ENCODE results near the gene DCAF10. TPM values are rescaled to one million over a fixed set of nuclear protein-coding genes. Genes with fewer than 3 reads are reported as not detected.

The DCAF10 gene
- total and polyA plus RNA-seq, 2 of the 13 experiments (the other 11 are each of a cell fraction or from before 2014, with no cell fraction given) = 9.2 to 20.3 TPM

- TF ChIP-seq ZFP91 (CRISPR knock-in tag; IDR thresholded peaks at IDR 0.05; ENCODE audit: borderline replicate concordance) = peak; percentile 96
- no peak; the same call in 1 of the 2 replicates for TF ChIP-seq ELF4 (CRISPR knock-in tag; IDR thresholded peaks at IDR 0.05; ENCODE audit: borderline replicate concordance)
- TF ChIP-seq JUNB (CRISPR knock-in tag; IDR thresholded peaks at IDR 0.05; ENCODE audit: borderline replicate concordance) = no peak
- no peak; the same call in 1 of the 2 replicates for TF ChIP-seq ZNF576 (CRISPR knock-in tag; IDR thresholded peaks at IDR 0.05)
- TF ChIP-seq NFKB2 (CRISPR knock-in tag; IDR thresholded peaks at IDR 0.05; ENCODE audit: borderline replicate concordance) = peak; percentile 49; the same call in 1 of the 2 replicates
- no peak for TF ChIP-seq CREB3 (CRISPR knock-in tag; IDR thresholded peaks at IDR 0.05)
- TF ChIP-seq ZNF841 (CRISPR knock-in tag; IDR thresholded peaks at IDR 0.05; ENCODE audit: borderline replicate concordance) = no peak
- TF ChIP-seq, protein P1, sequence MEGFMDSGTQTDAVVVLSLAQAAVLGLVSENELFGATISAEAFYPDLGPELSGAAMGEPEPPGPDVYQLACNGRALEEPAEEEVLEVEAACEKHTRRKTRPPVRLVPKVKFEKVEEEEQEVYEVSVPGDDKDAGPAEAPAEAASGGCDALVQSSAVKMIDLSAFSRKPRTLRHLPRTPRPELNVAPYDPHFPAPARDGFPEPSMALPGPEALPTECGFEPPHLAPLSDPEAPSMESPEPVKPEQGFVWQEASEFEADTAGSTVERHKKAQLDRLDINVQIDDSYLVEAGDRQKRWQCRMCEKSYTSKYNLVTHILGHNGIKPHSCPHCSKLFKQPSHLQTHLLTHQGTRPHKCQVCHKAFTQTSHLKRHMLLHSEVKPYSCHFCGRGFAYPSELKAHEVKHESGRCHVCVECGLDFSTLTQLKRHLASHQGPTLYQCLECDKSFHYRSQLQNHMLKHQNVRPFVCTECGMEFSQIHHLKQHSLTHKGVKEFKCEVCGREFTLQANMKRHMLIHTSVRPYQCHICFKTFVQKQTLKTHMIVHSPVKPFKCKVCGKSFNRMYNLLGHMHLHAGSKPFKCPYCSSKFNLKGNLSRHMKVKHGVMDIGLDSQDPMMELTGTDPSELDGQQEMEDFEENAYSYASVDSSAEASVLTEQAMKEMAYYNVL (CRISPR knock-in tag; IDR thresholded peaks at IDR 0.05; ENCODE audit: borderline replicate concordance) = no peak; the same call in 1 of the 2 replicates
- no peak for TF ChIP-seq HIVEP1 (CRISPR knock-in tag; IDR thresholded peaks at IDR 0.05)
- no peak for TF ChIP-seq MEF2D (CRISPR knock-in tag; IDR thresholded peaks at IDR 0.05)
- TF ChIP-seq, protein P2, sequence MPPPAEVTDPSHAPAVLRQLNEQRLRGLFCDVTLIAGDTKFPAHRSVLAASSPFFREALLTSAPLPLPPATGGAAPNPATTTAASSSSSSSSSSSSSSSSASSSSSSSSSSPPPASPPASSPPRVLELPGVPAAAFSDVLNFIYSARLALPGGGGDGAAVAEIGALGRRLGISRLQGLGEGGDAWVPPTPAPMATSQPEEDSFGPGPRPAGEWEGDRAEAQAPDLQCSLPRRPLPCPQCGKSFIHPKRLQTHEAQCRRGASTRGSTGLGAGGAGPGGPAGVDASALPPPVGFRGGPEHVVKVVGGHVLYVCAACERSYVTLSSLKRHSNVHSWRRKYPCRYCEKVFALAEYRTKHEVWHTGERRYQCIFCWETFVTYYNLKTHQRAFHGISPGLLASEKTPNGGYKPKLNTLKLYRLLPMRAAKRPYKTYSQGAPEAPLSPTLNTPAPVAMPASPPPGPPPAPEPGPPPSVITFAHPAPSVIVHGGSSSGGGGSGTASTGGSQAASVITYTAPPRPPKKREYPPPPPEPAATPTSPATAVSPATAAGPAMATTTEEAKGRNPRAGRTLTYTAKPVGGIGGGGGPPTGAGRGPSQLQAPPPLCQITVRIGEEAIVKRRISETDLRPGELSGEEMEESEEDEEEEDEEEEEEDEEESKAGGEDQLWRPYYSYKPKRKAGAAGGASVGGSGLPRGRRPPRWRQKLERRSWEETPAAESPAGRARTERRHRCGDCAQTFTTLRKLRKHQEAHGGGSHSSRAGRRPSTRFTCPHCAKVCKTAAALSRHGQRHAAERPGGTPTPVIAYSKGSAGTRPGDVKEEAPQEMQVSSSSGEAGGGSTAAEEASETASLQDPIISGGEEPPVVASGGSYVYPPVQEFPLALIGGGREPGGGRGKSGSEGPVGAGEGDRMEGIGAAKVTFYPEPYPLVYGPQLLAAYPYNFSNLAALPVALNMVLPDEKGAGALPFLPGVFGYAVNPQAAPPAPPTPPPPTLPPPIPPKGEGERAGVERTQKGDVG (CRISPR knock-in tag; IDR thresholded peaks at IDR 0.05; ENCODE audit: borderline replicate concordance) = no peak
- TF ChIP-seq ZNF501 (CRISPR knock-in tag; IDR thresholded peaks at IDR 0.05) = peak; percentile 98; the same call in 1 of the 2 replicates
- peak; percentile 96; the same call in 1 of the 2 replicates for TF ChIP-seq ZNF788 (CRISPR knock-in tag; IDR thresholded peaks at IDR 0.05; ENCODE audit: borderline replicate concordance)
- no peak for TF ChIP-seq KLF9 (CRISPR knock-in tag; IDR thresholded peaks at IDR 0.05; ENCODE audit: low read depth)
- TF ChIP-seq KDM3A (CRISPR knock-in tag; IDR thresholded peaks at IDR 0.05; ENCODE audit: low read depth) = peak; percentile 85; the same call in 1 of the 2 replicates
- 0 out of 2 replicates have a peak, but pooled peaks have one; percentile 69 for TF ChIP-seq ZBTB8A (CRISPR knock-in tag; IDR thresholded peaks at IDR 0.05; ENCODE audit: borderline replicate concordance, low read depth)
- no peak for TF ChIP-seq NFE2 (CRISPR knock-in tag; IDR thresholded peaks at IDR 0.05)
- TF ChIP-seq NR2C2 (CRISPR knock-in tag; IDR thresholded peaks at IDR 0.05; ENCODE audit: borderline replicate concordance) = peak; percentile 93
- TF ChIP-seq FLYWCH1 (CRISPR knock-in tag; IDR thresholded peaks at IDR 0.05) = no peak
Measured at GRCh38 chr9:37903647-37904444, 103.2 kb downstream of the DCAF10 start, which contains the start of gene SLC25A51 (continued).

All from HepG2 (cell line).